Heart left ventricle (tissue), 16 donors: ENCODE results near the gene PRDM15. TPM values are rescaled to one million over a fixed set of nuclear protein-coding genes. Genes with fewer than 3 reads are reported as not detected.

ENCODE experiments used
- ATAC-seq, 4 donors: fragments of 200-7000 bp; cut with Tn5 transposase; one replicate each; pipeline ENCODE4 v1.9.1; 2020 to 2022; ENCODE audit warnings: moderate library complexity in 4 of 4, mild to moderate bottlenecking in 3 of 4, moderate number of reproducible peaks in 1 of 4
- DNase-seq, 5 donors: peaks; one replicate each; pipeline ENCODE4 v3.0.0-alpha.2; 2020
- H3K27ac ChIP-seq, 12 donors: fragments of 200-600 bp; sonication (generic) in 4 of 12; one replicate each; pipeline versions ENCODE4 v1.5.0 to v1.8.0; 2016 to 2022; ENCODE audit warnings: mild to moderate bottlenecking in 2 of 12
- H3K27me3 ChIP-seq, 9 donors: fragments of 200-600 bp; sonication (generic) in 2 of 9; one replicate each; pipeline versions ENCODE4 v1.5.1 to v1.8.0; 2016 to 2022; ENCODE audit warnings: mild to moderate bottlenecking in 3 of 9
- H3K36me3 ChIP-seq, 9 donors: fragments of 200-600 bp; sonication (generic) in 2 of 9; one replicate each; pipeline versions ENCODE4 v1.5.0 to v1.8.0; 2018 to 2022; ENCODE audit warnings: mild to moderate bottlenecking in 2 of 9
- H3K4me1 ChIP-seq, 12 donors: fragments of 200-600 bp; sonication (generic) in 4 of 12; one replicate each; pipeline versions ENCODE4 v1.5.0 to v1.8.0; 2016 to 2022; ENCODE audit warnings: mild to moderate bottlenecking in 3 of 12
- H3K4me3 ChIP-seq, 12 donors: fragments of 200-600 bp; sonication (generic) in 4 of 12; one replicate each; pipeline versions ENCODE4 v1.5.0 to v1.8.0; 2017 to 2022; ENCODE audit warnings: mild to moderate bottlenecking in 9 of 12, moderate library complexity in 4 of 12
- H3K9me3 ChIP-seq, 12 donors: fragments of 200-600 bp; sonication (generic) in 4 of 12; one replicate each; pipeline versions ENCODE4 v1.5.0 to v1.8.0; 2016 to 2022; ENCODE audit warnings: mild to moderate bottlenecking in 1 of 12
- CTCF ChIP-seq, 12 donors: fragments of 200-600 bp; sonication (generic) in 4 of 12; IDR thresholded peaks; one replicate each; pipeline versions ENCODE4 v1.5.0 to v1.8.0; 2018 to 2022; ENCODE audit warnings: antibody characterized with exemption in 12 of 12, mild to moderate bottlenecking in 5 of 12
- POLR2A ChIP-seq, 2 donors: fragments of 450-650 bp; IDR thresholded peaks; one replicate each; pipeline ENCODE4 v1.6.1; 2017; ENCODE audit warnings: antibody characterized with exemption in 2 of 2, mild to moderate bottlenecking in 2 of 2, moderate library complexity in 2 of 2
- WGBS, 4 donors: extraction: QIAGEN DNeasy Blood & Tissue Kit in 2 of 4; methylation state at CpG; one replicate each; pipeline versions ENCODE4 v1.1.5 to v1.1.7; 2013 to 2018; 5-methylcytosine and 5-hydroxymethylcytosine counted together
- intact Hi-C, 10 donors: fragments of 100-400 bp; cut with DNase I; formaldehyde crosslinking; loops; one replicate each; pipeline versions ENCODE4 v1.11.1 to v1.14.2; 2022
- polyA plus RNA-seq, 2 donors: library from polyadenylated mRNA; stranded (reverse); fragments of 200-250 nt; gene quantifications; one replicate each; pipeline ENCODE4 v1.2.3, GENCODE V29; 2013
- total RNA-seq, 9 donors: library from RNA; depleted of rRNA in 2 of 9; stranded (reverse); fragments of >200 nt in 2 of 9; fragmentation: NEBNext Ultra II Directional in 3 of 9; extraction: Animal tissue kit (Norgen Biotek cat#: 25700) in 3 of 9; gene quantifications; one replicate each; pipeline versions ENCODE4 v1.1.0 to v1.2.4, GENCODE V29; 2016 to 2023
- donor health status: ischemic (EF 13 %, LVEDD 7.1; RV severe dilation, severe dysfunction).
- donor health status: healthy with polysubstance abuse.
- donor health status: DM: no; HTN: yes; CAD: no.
- donor health status: DM: no; HTN: no; CAD: no.
- donor health status: ischemic (EF 25% LVEDD 6.9; RV normal size, moderate dysfunction).
- donor health status: ischemic (EF 25% LVEDD 5.7; RV mildly dilated, moderate dysfunction).
- donor health status: healthy.
- donor health status: DM: yes; HTN: yes; CAD: no.
- donor health status: ischemic (EF 35%, LVEDD 5.7; RV mildly dilated, moderate dysfunction).
- donor health status: nonischemic (EF 11% LVEDD 7.7; RV severe dilation, severe dysfunction).
- donor health status: DM: yes; HTN: yes; CAD: no.
- donor health status: PGD.
- donor health status: ischemic (EF 29% LVEDD 5.4; RV normal size, mild dysfunction).
- donor health status: nonischemic (EF 23%, LVEDD 6.1; RV moderate dilation, normal function).

Gene PRDM15
- total and polyA plus RNA-seq, 11 donors = 2.1 to 6.3 (median 2.7) TPM

GRCh38 chr21:41890355-41890754, 11.2 kb upstream of the PRDM15 start:
- TF ChIP-seq POLR2A (IDR thresholded peaks at IDR 0.05) (no peak), CTCF (IDR thresholded peaks at IDR 0.05) (no peak)
- DNase-seq = no peak
- intact Hi-C loops = no loop called here
- H3K4me1 ChIP-seq = peaks cover 0 to 7% (median 0%) of the 10 kb centered on the region in 12 donors
- H3K9me3 ChIP-seq = no peaks in the 10 kb centered on the region
- H3K27ac ChIP-seq = no peak overlapping the region
- 60 to 98% (median 87%) methylated on average over 6 of the region's 6 CpGs for WGBS, 4 donors
- no peak for ATAC-seq
- H3K36me3 ChIP-seq = peaks cover 0 to 36% (median 8%) of the 10 kb centered on the region in 9 donors
- no peaks in the 10 kb centered on the region for H3K27me3 ChIP-seq
- no peak overlapping the region for H3K4me3 ChIP-seq

- 75 to 88% (median 82%) methylated on average over 13 of the region's 13 CpGs for WGBS, 4 donors
- Histone ChIP-seq H3K27ac (peak overlapping the region in 3 of 12 donors; percentile 25 to 28 (median 25)), H3K4me3 (no peak overlapping the region), H3K36me3 (peaks cover 0 to 22% (median 4%) of the 10 kb centered on the region in 9 donors), H3K27me3 (no peaks in the 10 kb centered on the region), H3K4me1 (peaks cover 0 to 7% (median 0%) of the 10 kb centered on the region in 12 donors), H3K9me3 (no peaks in the 10 kb centered on the region)
- TF ChIP-seq POLR2A (IDR thresholded peaks at IDR 0.05) = no peak
- no peak for TF ChIP-seq CTCF (IDR thresholded peaks at IDR 0.05)
- intact Hi-C loops = no loop called here
- ATAC-seq = peak in 3 of 4 donors; percentile 21 to 66 (median 38)
- DNase-seq = no peak
Observed at GRCh38 chr21:41888749-41889376, 9.7 kb upstream of the PRDM15 start.

- ATAC-seq (no peak), DNase-seq (no peak)
- WGBS, 4 donors = 84 to 96% (median 95%) methylated on average over 5 of the region's 5 CpGs
- H3K4me1 ChIP-seq = peaks cover 0 to 7% (median 0%) of the 10 kb centered on the region in 12 donors
- TF ChIP-seq POLR2A (IDR thresholded peaks at IDR 0.05) (no peak), CTCF (IDR thresholded peaks at IDR 0.05) (no peak)
- H3K4me3 ChIP-seq = no peak overlapping the region
- H3K36me3 ChIP-seq = peaks cover 0 to 12% (median 3%) of the 10 kb centered on the region in 9 donors
- H3K9me3 ChIP-seq = no peaks in the 10 kb centered on the region
- intact Hi-C loops = no loop called here
- no peaks in the 10 kb centered on the region for H3K27me3 ChIP-seq
- no peak overlapping the region for H3K27ac ChIP-seq
Observed at GRCh38 chr21:41887667-41888066, 8.5 kb upstream of the PRDM15 start.

- intact Hi-C loops = no loop called here
- Histone ChIP-seq H3K27me3 (no peaks in the 10 kb centered on the region), H3K27ac (no peak overlapping the region), H3K9me3 (no peaks in the 10 kb centered on the region), H3K4me3 (no peak overlapping the region), H3K36me3 (peaks cover 0 to 11% (median 3%) of the 10 kb centered on the region in 9 donors), H3K4me1 (peaks cover 0 to 7% (median 0%) of the 10 kb centered on the region in 12 donors)
- no peak for TF ChIP-seq CTCF (IDR thresholded peaks at IDR 0.05)
- TF ChIP-seq POLR2A (IDR thresholded peaks at IDR 0.05) = no peak
- DNase-seq (no peak), ATAC-seq (no peak)
- WGBS, 4 donors = 89 to 94% (median 91%) methylated on average over 7 of the region's 7 CpGs
Observed at GRCh38 chr21:41886328-41886727, 7.2 kb upstream of the PRDM15 start.
